ENCODE measurements around the gene SPAG16.

SPAG16 gene

DNA sequence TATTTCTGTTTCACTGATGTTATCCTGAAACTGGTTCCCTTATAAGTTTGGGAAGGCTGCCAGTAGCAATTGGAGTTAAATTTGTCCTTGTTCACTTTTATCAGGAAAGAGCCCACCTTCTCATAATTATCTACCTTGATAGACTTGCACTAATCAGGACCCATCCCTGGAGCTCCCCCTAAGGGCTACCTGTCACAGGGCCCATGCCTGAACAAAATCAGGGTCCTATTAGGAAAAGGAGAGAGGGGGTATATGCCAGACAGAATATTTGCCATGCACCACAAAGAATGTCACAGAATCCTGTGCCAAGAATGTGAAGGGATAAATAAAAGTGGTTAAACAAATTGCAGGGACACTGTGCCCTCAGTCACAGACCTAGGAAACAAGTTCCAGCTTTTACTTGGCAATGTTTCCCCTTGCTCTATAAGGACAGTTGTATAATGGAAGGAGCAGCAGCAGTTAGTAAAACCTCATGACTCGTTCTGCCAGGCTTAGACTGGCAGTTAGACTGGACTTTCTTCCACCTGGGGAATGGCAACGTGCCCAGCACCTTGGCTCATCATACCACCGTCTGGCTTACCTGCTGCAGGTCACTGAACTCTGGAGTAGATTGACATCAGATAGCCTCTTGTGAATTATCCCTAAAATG is 1094.3 kb downstream of the SPAG16 start:
- Histone ChIP-seq H3K27ac (replicated peaks) (no peak overlapping the region), H3K27me3 (ENCODE audit: insufficient read depth, poor library complexity, severe bottlenecking) (no peaks in the 10 kb centered on the region), H3K4me3 (replicated peaks; ENCODE audit: insufficient read depth, low read length) (no peak overlapping the region)
- DNase-seq (ENCODE audit: low read depth in 1 of 2, low spot score in 1 of 2), result no peak
- TF ChIP-seq GABPA (IDR thresholded peaks at IDR 0.05; ENCODE audit: low read depth) (no peak), POLR2AphosphoS5 (IDR thresholded peaks at IDR 0.05; ENCODE audit: low read depth) (no peak), SPI1 (IDR thresholded peaks at IDR 0.05; ENCODE audit: borderline replicate concordance, low read depth) (no peak)
- TF ChIP-seq, protein P1, sequence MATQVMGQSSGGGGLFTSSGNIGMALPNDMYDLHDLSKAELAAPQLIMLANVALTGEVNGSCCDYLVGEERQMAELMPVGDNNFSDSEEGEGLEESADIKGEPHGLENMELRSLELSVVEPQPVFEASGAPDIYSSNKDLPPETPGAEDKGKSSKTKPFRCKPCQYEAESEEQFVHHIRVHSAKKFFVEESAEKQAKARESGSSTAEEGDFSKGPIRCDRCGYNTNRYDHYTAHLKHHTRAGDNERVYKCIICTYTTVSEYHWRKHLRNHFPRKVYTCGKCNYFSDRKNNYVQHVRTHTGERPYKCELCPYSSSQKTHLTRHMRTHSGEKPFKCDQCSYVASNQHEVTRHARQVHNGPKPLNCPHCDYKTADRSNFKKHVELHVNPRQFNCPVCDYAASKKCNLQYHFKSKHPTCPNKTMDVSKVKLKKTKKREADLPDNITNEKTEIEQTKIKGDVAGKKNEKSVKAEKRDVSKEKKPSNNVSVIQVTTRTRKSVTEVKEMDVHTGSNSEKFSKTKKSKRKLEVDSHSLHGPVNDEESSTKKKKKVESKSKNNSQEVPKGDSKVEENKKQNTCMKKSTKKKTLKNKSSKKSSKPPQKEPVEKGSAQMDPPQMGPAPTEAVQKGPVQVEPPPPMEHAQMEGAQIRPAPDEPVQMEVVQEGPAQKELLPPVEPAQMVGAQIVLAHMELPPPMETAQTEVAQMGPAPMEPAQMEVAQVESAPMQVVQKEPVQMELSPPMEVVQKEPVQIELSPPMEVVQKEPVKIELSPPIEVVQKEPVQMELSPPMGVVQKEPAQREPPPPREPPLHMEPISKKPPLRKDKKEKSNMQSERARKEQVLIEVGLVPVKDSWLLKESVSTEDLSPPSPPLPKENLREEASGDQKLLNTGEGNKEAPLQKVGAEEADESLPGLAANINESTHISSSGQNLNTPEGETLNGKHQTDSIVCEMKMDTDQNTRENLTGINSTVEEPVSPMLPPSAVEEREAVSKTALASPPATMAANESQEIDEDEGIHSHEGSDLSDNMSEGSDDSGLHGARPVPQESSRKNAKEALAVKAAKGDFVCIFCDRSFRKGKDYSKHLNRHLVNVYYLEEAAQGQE (IDR thresholded peaks at IDR 0.05; ENCODE audit: insufficient replicate concordance, low read depth), result no peak
- TF ChIP-seq, protein P2, sequence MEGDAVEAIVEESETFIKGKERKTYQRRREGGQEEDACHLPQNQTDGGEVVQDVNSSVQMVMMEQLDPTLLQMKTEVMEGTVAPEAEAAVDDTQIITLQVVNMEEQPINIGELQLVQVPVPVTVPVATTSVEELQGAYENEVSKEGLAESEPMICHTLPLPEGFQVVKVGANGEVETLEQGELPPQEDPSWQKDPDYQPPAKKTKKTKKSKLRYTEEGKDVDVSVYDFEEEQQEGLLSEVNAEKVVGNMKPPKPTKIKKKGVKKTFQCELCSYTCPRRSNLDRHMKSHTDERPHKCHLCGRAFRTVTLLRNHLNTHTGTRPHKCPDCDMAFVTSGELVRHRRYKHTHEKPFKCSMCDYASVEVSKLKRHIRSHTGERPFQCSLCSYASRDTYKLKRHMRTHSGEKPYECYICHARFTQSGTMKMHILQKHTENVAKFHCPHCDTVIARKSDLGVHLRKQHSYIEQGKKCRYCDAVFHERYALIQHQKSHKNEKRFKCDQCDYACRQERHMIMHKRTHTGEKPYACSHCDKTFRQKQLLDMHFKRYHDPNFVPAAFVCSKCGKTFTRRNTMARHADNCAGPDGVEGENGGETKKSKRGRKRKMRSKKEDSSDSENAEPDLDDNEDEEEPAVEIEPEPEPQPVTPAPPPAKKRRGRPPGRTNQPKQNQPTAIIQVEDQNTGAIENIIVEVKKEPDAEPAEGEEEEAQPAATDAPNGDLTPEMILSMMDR (IDR thresholded peaks at IDR 0.05; ENCODE audit: insufficient read depth, low read length), result no peak

DNA sequence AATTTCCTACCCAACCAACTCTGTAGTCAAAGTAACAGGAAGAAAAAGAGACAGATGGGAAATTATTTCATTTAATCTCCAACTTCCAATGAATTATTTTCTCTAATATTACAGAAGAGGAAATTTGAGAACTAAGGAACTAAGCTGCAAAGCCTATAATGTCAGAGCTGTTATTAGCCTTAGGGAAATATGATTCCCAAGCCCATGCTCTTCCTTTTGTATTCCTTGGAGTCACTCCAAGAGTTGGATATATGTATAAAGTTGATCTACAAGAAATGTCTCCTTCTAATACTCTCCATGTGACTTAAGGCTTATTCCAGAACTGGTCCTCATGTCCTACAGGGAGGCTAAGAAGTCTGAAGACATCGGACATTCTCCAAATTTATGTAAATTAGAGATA is 1095.0 kb downstream of the SPAG16 start:
- Histone ChIP-seq H3K27me3 (ENCODE audit: insufficient read depth, poor library complexity, severe bottlenecking) (no peaks in the 10 kb centered on the region), H3K4me3 (replicated peaks; ENCODE audit: insufficient read depth, low read length) (no peak overlapping the region), H3K27ac (replicated peaks) (no peak overlapping the region)
- TF ChIP-seq, protein P1 (IDR thresholded peaks at IDR 0.05; ENCODE audit: insufficient replicate concordance, low read depth), result no peak
- TF ChIP-seq POLR2AphosphoS5 (IDR thresholded peaks at IDR 0.05; ENCODE audit: low read depth) (no peak), SPI1 (IDR thresholded peaks at IDR 0.05; ENCODE audit: borderline replicate concordance, low read depth) (no peak), GABPA (IDR thresholded peaks at IDR 0.05; ENCODE audit: low read depth) (no peak)
- TF ChIP-seq, protein P2 (IDR thresholded peaks at IDR 0.05; ENCODE audit: insufficient read depth, low read length), result no peak
- no peak for DNase-seq (ENCODE audit: low read depth in 1 of 2, low spot score in 1 of 2)

DNA sequence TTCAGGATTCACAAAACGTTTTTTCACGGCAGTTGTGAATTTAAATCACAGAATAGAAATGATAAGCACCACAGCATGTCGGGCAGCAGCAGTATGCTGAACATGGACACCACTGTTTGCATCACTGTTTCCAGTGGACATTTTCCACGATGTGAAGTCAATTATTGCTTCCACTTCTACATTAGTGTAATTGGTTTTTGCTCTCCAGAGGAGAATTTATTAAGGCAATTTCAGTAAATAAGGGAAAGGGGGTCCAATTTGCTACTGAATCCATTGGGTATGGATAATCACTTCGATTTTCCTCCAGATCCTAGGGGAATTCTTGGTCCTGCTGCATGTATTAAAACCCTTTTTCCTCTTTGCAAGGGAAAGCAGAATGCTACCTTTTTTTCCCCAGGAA is 1096.4 kb downstream of the SPAG16 start:
- TF ChIP-seq, protein P2 (IDR thresholded peaks at IDR 0.05; ENCODE audit: insufficient read depth, low read length), result no peak
- TF ChIP-seq, protein P1 (IDR thresholded peaks at IDR 0.05; ENCODE audit: insufficient replicate concordance, low read depth), result no peak
- TF ChIP-seq SPI1 (IDR thresholded peaks at IDR 0.05; ENCODE audit: borderline replicate concordance, low read depth) (no peak), GABPA (IDR thresholded peaks at IDR 0.05; ENCODE audit: low read depth) (no peak), POLR2AphosphoS5 (IDR thresholded peaks at IDR 0.05; ENCODE audit: low read depth) (no peak)
- DNase-seq (ENCODE audit: low read depth in 1 of 2, low spot score in 1 of 2), result no peak

More for the DNA sequence above, 1096.4 kb downstream of the SPAG16 start:
- no peaks in the 10 kb centered on the region for H3K27me3 ChIP-seq (ENCODE audit: insufficient read depth, poor library complexity, severe bottlenecking)
- no peak overlapping the region for H3K27ac ChIP-seq (replicated peaks)
- no peak overlapping the region for H3K4me3 ChIP-seq (replicated peaks; ENCODE audit: insufficient read depth, low read length)

All from HL-60 (cell line).